ENCODE data around the gene ZBTB7A. TPM values are rescaled to one million over a fixed set of nuclear protein-coding genes. Genes with fewer than 3 reads are reported as not detected.

ZBTB7A gene
- total RNA-seq, 2 donors from 2014 or later, result 30.9 to 31.3 TPM

DNA sequence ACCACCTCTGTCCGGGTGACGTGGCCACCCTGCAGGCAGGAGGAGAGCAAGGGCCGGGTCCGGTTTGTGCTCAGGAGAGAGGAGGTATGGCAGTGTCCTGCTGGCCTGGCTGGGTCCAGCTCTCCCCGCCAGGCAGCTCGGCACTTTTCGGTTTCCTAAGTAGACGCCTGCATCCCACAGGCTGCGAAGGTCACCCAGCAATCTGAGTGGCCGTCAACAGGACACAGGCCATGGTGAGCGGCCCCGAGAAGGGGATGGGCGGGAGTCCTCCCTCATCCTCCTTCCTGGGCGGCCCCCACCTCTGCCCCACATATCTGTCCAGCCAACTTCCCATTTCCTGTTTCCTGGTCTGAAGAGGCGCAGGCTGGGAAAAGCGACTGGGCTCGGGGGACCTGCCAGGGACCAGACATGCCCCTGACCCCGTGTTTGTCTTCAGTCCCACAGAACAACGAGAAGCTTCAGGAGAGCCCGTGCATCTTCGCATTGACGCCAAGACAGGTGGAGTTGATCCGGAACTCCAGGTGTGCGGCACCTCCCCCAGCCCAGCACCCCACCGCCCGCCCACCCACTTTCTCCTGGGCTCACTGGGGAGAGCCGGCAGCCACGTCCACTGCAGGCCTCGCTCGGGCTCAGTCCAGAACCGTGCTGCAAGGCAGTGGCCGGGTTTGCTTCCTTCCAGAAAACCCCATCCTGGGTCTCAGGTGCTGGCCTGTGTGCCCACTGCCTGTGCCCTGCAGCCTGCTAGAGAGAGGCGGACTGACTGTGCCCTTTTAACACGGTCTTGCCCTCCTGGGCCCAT, 42.9 kb downstream of the ZBTB7A start:
- Histone ChIP-seq H3K27me3 (no peaks in the 10 kb centered on the region), H3K36me3 (replicated peaks in 1 of 2; ENCODE audit: insufficient read depth in 1 of 2, low read depth in 2 of 2) (peaks cover 1 to 9% of the 10 kb centered on the region in 2 donors), H3K9me3 (no peaks in the 10 kb centered on the region), H3K27ac (peak overlapping the region in 2 of 4 donors; percentile 8 to 18), H3K4me1 (no peaks in the 10 kb centered on the region), H3K4me3 (no peak overlapping the region)
- ATAC-seq (peak; percentile 34), DNase-seq (no peak)
- intact Hi-C loops (cut with DNase I), result no loop called here
- TF ChIP-seq, protein P1, sequence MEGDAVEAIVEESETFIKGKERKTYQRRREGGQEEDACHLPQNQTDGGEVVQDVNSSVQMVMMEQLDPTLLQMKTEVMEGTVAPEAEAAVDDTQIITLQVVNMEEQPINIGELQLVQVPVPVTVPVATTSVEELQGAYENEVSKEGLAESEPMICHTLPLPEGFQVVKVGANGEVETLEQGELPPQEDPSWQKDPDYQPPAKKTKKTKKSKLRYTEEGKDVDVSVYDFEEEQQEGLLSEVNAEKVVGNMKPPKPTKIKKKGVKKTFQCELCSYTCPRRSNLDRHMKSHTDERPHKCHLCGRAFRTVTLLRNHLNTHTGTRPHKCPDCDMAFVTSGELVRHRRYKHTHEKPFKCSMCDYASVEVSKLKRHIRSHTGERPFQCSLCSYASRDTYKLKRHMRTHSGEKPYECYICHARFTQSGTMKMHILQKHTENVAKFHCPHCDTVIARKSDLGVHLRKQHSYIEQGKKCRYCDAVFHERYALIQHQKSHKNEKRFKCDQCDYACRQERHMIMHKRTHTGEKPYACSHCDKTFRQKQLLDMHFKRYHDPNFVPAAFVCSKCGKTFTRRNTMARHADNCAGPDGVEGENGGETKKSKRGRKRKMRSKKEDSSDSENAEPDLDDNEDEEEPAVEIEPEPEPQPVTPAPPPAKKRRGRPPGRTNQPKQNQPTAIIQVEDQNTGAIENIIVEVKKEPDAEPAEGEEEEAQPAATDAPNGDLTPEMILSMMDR (IDR thresholded peaks at IDR 0.05), result no peak
- TF ChIP-seq POLR2A (IDR thresholded peaks at IDR 0.05), result no peak
- 87% methylated on average over 17 to 30 of the region's 34 CpGs for WGBS, 2 donors

DNA sequence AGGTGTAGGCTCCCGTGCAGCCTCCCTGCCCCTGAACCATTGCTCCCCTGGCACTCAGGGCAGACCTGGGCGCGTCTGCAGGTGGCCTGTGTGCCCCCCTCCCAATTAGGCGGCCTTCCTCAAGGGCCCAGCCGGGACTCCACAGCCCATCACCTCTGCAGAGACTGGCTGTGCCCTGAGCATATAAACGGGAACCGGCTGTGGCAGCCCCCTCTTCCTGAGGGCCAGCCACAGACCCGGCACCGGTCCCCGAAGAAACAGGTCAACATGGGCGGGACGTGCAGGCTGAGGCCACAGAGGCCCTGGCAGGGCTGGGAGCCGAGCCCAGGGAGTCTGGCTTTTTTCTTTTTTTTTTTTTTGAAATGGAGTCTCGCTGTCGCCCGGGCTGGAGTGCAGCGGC, 47.1 kb downstream of the ZBTB7A start:
- ATAC-seq, result no peak
- peak overlapping the region in 2 of 4 donors; percentile 7 to 71 for H3K27ac ChIP-seq
- no peak overlapping the region for H3K4me3 ChIP-seq
- H3K9me3 ChIP-seq, result no peaks in the 10 kb centered on the region
- peak in 1 of 4 donors; percentile 84 for DNase-seq
- intact Hi-C loops (cut with DNase I), result no loop called here
- TF ChIP-seq, protein P1 (IDR thresholded peaks at IDR 0.05), result no peak
- no peak for TF ChIP-seq POLR2A (IDR thresholded peaks at IDR 0.05)
- no peaks in the 10 kb centered on the region for H3K27me3 ChIP-seq
- H3K36me3 ChIP-seq (replicated peaks in 1 of 2; ENCODE audit: insufficient read depth in 1 of 2, low read depth in 2 of 2), result no peaks in the 10 kb centered on the region
- peaks cover 23% of the 10 kb centered on the region for H3K4me1 ChIP-seq
- WGBS, 2 donors, result 9 to 76% methylated on average over 11 to 17 of the region's 17 CpGs

DNA sequence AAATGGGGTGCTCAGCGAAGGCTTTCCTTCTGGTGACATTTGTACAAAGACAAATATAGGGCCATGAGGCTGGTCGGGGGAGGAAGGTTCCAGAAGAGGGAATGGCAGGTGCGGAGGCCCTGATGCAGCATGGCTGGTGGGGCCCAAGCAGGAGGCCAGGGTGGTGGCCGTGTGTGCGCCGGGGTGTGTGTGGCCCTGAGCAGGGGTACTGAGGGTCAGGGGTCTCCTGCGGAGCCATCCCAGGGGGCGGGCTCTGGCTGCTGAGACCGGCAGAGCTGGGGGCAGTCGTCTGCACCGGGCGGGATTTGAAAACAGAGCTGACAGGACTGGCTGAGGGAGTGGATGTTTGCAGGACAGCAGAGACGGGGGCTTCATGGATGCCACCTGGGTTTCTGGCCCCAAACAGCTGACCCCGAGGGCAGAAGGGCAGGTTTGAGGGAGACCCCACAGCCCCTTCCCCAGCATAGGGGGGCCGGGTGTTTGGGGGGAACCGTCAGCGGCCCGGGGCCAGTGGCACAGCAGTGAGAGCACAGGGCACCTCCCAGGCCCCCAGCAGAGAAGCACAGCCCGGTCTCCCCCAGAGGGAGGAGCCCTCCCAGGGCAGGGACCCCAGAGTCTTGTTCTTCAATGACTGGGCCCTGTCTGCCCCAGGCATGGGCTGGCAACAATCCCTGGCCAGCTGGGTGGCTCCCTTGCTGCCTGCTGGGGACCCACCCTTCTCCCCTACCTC, 47.8 kb downstream of the ZBTB7A start:
- intact Hi-C loops (cut with DNase I), result no loop called here
- peak overlapping the region in 2 of 4 donors; percentile 7 to 71 for H3K27ac ChIP-seq
- peaks cover 29% of the 10 kb centered on the region for H3K4me1 ChIP-seq
- H3K36me3 ChIP-seq (replicated peaks in 1 of 2; ENCODE audit: insufficient read depth in 1 of 2, low read depth in 2 of 2), result no peaks in the 10 kb centered on the region
- TF ChIP-seq POLR2A (IDR thresholded peaks at IDR 0.05), result no peak
- TF ChIP-seq, protein P1 (IDR thresholded peaks at IDR 0.05), result no peak
- ATAC-seq (no peak), DNase-seq (no peak)
- WGBS, 2 donors, result 82 to 90% methylated on average over 18 of the region's 19 CpGs
- H3K4me3 ChIP-seq, result no peak overlapping the region
- H3K27me3 ChIP-seq, result no peaks in the 10 kb centered on the region
- no peaks in the 10 kb centered on the region for H3K9me3 ChIP-seq

DNA sequence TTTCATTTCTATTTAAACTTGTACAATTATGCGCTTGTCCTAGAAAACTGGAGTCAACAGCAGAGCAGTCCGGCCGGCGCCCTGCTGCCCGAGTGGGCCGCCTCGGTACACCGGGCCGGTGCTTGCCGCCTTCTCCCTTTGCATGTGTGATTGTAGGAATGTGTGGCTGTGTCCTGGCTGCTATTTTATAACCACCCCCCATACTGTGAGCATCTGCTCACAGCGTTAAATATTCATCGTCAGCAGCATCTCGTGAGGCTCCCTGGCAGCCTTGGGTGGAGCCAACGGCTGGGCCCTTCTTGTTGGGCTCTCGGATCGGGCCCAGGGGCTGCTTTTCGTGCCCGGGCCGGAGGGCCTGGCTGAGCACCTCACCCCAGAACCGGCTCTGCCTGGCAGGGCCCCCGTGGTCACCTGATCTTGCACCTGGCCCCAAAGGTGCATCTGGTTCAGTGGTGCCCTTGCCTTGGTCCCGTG, 48.5 kb downstream of the ZBTB7A start:
- H3K9me3 ChIP-seq, result no peaks in the 10 kb centered on the region
- H3K4me1 ChIP-seq, result peaks cover 37% of the 10 kb centered on the region
- no peaks in the 10 kb centered on the region for H3K27me3 ChIP-seq
- H3K36me3 ChIP-seq (replicated peaks in 1 of 2; ENCODE audit: insufficient read depth in 1 of 2, low read depth in 2 of 2), result no peaks in the 10 kb centered on the region
- intact Hi-C loops (cut with DNase I), result no loop called here
- no peak for ATAC-seq
- H3K4me3 ChIP-seq, result no peak overlapping the region
- no peak for DNase-seq
- no peak for TF ChIP-seq POLR2A (IDR thresholded peaks at IDR 0.05)
- TF ChIP-seq, protein P1 (IDR thresholded peaks at IDR 0.05), result no peak
- no peak overlapping the region for H3K27ac ChIP-seq
- 82 to 83% methylated on average over 11 to 21 of the region's 22 CpGs for WGBS, 2 donors
